Left lung (tissue), 10 donors: Measurements from ENCODE around the gene PHKB. TPM values are rescaled to one million over a fixed set of nuclear protein-coding genes. Genes with fewer than 3 reads are reported as not detected.
"Not testable (repeated sequence)": the region's sequence is repeated elsewhere in the genome, so short reads cannot be mapped to it uniquely, and the experiment has no call there.

Experiments used
- ATAC-seq: fragments of 200-7000 bp; cut with Tn5 transposase; one replicate; pipeline ENCODE4 v1.9.1; 2020; ENCODE audit warnings: moderate library complexity
- DNase-seq, 4 donors: peaks; one replicate each; pipeline ENCODE4 v3.0.0-alpha.2; 2013 to 2020
- H3K27ac ChIP-seq, 2 donors: fragments of 200-600 bp; sonication (generic) in 1 of 2; one replicate each; pipeline versions ENCODE4 v1.5.0 to v1.8.0; 2020 to 2021
- H3K27me3 ChIP-seq, 2 donors: fragments of 200-600 bp; sonication (generic) in 1 of 2; one replicate each; pipeline versions ENCODE4 v1.5.0 to v1.8.0; 2020 to 2021
- H3K36me3 ChIP-seq, 2 donors: fragments of 200-600 bp; sonication (generic) in 1 of 2; one replicate each; pipeline versions ENCODE4 v1.5.0 to v1.8.0; 2020 to 2021
- H3K4me1 ChIP-seq, 2 donors: fragments of 200-600 bp; one replicate each; pipeline ENCODE4 v1.8.0; 2021
- H3K4me3 ChIP-seq, 2 donors: fragments of 200-600 bp; sonication (generic) in 1 of 2; one replicate each; pipeline versions ENCODE4 v1.5.0 to v1.8.0; 2020 to 2021; ENCODE audit warnings: mild to moderate bottlenecking in 1 of 2
- H3K9me3 ChIP-seq, 2 donors: fragments of 200-600 bp; sonication (generic) in 1 of 2; one replicate each; pipeline versions ENCODE4 v1.5.0 to v1.8.0; 2020 to 2021
- CTCF ChIP-seq, 2 donors: fragments of 200-600 bp; sonication (generic) in 1 of 2; IDR thresholded peaks; one replicate each; pipeline versions ENCODE4 v1.5.0 to v1.8.0; 2021; ENCODE audit warnings: antibody characterized with exemption in 2 of 2
- intact Hi-C, 2 donors: fragments of 100-400 bp; cut with DNase I; formaldehyde crosslinking; loops; one replicate each; pipeline versions ENCODE4 v1.11.2 to v1.14.2; 2022
- polyA plus RNA-seq, 6 donors: library from polyadenylated mRNA; unstranded; fragments of 120-200 nt; gene quantifications; one replicate each; pipeline ENCODE4 v1.2.1, GENCODE V29; 2013; ENCODE audit not compliant: insufficient read length in 6 of 6
- total RNA-seq, 2 donors: library from RNA; stranded (reverse); fragmentation: NEBNext Ultra II Directional; extraction: Animal tissue kit (Norgen Biotek cat#: 25700); gene quantifications; one replicate each; pipeline ENCODE4 v1.2.1, GENCODE V29; 2021
- donor health status: DM: no; HTN: yes; CAD: no.
- donor health status: DM: no; HTN: no; CAD: no.

PHKB gene
- total and polyA plus RNA-seq, 8 donors, result 76.5 to 104 (median 90.4) TPM

DNA sequence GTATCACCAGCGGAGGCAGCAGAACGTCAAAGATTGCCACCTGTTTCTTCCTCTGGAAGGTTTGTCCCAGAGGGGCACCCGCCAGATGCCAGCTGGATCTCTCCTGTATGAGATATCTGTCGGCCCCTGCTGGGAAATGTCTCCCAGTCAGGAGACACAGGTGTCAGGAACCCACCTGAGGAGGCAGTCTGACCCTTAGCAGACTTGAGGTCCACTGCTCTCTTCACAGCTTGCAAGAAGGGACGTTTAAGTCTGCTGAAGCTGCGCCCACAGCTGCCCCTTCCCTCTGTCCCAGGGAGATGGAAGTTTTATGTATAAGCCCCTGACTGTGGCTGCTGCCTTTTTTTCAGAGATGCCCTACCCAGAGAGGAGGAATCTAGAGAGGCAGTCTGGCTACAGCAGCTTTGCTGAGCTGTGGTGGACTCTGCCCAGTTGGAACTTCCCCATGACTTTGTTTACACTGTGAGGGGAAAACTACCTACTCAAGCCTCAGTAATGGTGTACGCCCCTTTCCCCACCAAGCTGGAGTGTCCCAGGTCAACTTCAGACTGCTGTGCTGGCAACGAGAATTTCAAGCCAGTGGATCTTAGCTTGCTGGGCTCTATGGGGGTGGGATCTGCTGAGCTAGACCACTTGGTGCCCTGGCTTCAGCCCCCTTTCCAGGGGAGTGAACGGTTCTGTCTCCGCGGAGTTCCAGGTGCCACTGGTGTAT lies 92.9 kb downstream of the PHKB start:
- peaks cover 0 to 15% of the 10 kb centered on the region in 2 donors for H3K9me3 ChIP-seq
- H3K27me3 ChIP-seq, result no peaks in the 10 kb centered on the region
- peaks cover 0 to 47% of the 10 kb centered on the region in 2 donors for H3K36me3 ChIP-seq
- no peaks in the 10 kb centered on the region for H3K4me1 ChIP-seq
- no peak overlapping the region for H3K4me3 ChIP-seq
- intact Hi-C loops, result no loop called here
- DNase-seq (no peak), ATAC-seq (no peak)
- no peak for TF ChIP-seq CTCF (IDR thresholded peaks at IDR 0.05)
- no peak overlapping the region for H3K27ac ChIP-seq

DNA sequence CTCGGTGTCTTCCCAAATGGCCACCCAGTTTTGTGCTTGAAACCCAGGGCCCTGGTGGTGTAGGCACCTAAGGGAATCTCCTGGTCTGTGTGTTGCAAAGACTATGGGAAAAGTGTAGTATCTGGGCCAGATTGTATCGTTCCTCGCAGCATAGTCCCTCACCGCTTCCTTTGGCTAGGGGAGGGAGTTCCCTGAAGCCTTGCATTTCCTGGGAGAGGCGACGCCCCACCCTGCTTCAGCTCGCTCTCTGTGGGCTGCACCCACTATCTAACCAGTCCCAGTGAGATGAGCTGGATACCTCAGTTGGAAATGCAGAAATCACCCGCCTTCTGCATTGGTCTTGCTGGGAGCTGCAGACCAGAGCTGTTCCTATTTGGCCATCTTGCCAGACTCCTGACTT lies 93.5 kb downstream of the PHKB start:
- peaks cover 0 to 43% of the 10 kb centered on the region in 2 donors for H3K36me3 ChIP-seq
- H3K27ac ChIP-seq, H3K4me3 ChIP-seq, intact Hi-C loops, H3K27me3 ChIP-seq, H3K4me1 ChIP-seq, ATAC-seq, DNase-seq: not testable (repeated sequence)
- peaks cover 0 to 15% of the 10 kb centered on the region in 2 donors for H3K9me3 ChIP-seq

DNA sequence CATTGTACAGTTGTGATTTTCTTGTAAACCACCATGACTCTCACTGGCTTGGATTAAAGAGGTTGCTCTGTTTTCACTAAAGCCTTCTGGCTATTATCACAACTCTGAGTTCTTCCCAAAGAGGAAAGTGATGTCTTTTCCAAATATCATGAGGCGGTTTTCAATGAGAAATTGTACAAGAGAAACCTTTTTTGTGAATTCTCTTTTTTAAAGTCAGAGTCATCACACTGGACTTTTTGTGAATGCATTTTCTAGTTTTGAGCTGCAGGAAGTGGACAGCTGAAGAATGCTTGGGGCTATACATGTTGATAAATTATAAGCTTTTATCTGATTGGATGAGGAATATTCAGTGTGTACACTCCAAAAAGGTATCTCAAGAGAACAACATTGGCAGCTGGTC lies 100.2 kb downstream of the PHKB start:
- peaks cover 0 to 19% of the 10 kb centered on the region in 2 donors for H3K4me1 ChIP-seq
- ATAC-seq (no peak), DNase-seq (no peak)
- no peak overlapping the region for H3K27ac ChIP-seq
- H3K9me3 ChIP-seq, result peaks cover 0 to under 1% of the 10 kb centered on the region in 2 donors
- intact Hi-C loops, result no loop called here
- H3K4me3 ChIP-seq, result no peak overlapping the region
- TF ChIP-seq CTCF (IDR thresholded peaks at IDR 0.05), result no peak
- no peaks in the 10 kb centered on the region for H3K27me3 ChIP-seq
- H3K36me3 ChIP-seq, result no peaks in the 10 kb centered on the region

- DNase-seq, result no peak
- no peak for ATAC-seq
- peaks cover 0 to 30% of the 10 kb centered on the region in 2 donors for H3K4me1 ChIP-seq
- H3K36me3 ChIP-seq, result no peaks in the 10 kb centered on the region
- peaks cover 0 to 4% of the 10 kb centered on the region in 2 donors for H3K9me3 ChIP-seq
- H3K4me3 ChIP-seq, result no peak overlapping the region
- H3K27me3 ChIP-seq, result no peaks in the 10 kb centered on the region
- H3K27ac ChIP-seq, result no peak overlapping the region
- intact Hi-C loops, result no loop called here
- TF ChIP-seq CTCF (IDR thresholded peaks at IDR 0.05), result no peak
Observed at GRCh38 chr16:47562366-47562765, 101.2 kb downstream of the PHKB start.

- Histone ChIP-seq H3K9me3 (peaks cover 0 to 4% of the 10 kb centered on the region in 2 donors), H3K27me3 (no peaks in the 10 kb centered on the region), H3K36me3 (no peaks in the 10 kb centered on the region), H3K27ac (peak overlapping the region in 1 of 2 donors; percentile 83), H3K4me3 (no peak overlapping the region), H3K4me1 (peaks cover 0 to 45% of the 10 kb centered on the region in 2 donors)
- ATAC-seq, result peak; percentile 66
- DNase-seq, result peak in 2 of 4 donors; percentile 5 to 74
- intact Hi-C loops, result no loop called here
- no peak for TF ChIP-seq CTCF (IDR thresholded peaks at IDR 0.05)
Observed at GRCh38 chr16:47565454-47565853, 104.3 kb downstream of the PHKB start.
